IPS-18c (cell line): Measurements from ENCODE around the gene TENM4.

Experiments used
- H3K4me3 ChIP-seq: 2 replicates; pipeline ENCODE4 v1.7.0; 2013; ENCODE audit warnings: low read depth, mild to moderate bottlenecking, low read length, moderate library complexity; ENCODE audit not compliant: insufficient read depth
- H3K9me3 ChIP-seq: one replicate; pipeline ENCODE4 v1.6.1; 2013; ENCODE audit warnings: mild to moderate bottlenecking, low read length, moderate library complexity; ENCODE audit not compliant: control insufficient read depth, insufficient read depth

Gene TENM4

DNA sequence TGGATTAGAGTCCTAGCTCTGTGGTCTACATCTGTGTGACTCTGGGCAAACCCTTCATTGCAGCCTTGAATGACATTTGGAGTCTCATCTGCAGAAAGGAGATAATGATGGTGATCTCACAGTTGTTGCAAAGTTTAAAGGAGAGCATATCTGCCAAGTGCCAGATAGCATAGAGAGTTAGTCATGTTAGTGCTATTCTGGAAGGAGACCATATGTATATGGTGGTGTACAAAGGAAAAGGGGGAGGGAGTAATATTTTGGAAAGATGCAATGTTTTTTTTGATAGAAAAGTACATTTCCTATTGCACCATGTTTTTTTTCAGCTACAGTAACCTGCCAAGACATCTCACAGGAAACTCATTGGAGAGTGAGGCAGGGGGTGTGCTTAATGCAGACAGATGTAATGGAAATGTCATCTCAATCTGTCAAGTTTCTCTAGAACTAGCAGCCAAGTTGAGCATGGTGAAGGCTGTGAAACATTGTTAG, 774.1 kb downstream of the TENM4 start:
- Histone ChIP-seq H3K4me3 (no peak overlapping the region), H3K9me3 (no peaks in the 10 kb centered on the region)

DNA sequence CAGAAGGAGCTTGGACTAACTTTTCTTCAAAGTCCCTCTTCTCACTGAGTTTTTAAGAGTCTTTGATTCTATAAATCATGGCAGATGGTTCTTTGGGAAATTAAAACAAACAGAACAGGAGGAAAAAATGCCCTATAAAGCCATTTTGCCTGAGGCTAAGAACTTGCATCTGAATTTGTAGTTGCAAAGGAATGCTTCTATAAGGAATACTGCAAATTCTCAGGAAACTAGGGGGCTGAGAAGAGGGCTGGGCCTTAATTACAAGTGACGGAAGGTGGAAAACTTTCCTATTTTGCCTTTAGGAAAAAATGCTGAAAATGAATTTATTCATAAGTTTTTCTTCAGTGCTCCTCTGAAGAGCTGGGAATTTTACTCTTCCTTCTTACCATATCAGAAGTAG, 776.2 kb downstream of the TENM4 start:
- H3K4me3 ChIP-seq: no peak overlapping the region
- no peaks in the 10 kb centered on the region for H3K9me3 ChIP-seq

DNA sequence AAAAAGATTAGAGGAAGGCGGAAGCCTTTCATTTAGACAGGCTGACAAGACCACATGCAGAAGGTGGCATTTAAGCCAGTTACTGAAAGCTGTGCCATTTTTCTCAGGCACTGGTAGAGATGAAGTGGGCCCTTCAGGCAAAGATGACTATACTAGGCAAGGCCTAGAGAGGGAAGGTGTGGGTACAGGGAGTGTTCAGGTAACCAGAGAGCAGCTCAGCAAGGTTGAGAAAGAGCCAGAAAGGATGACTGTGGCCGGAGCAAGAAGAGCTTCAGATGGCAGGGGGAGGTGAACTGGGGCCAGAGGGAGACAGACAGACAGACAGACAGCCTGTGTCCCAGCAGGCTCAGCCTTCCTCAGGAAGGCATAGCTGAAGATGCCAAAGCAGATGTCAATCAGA, 778.0 kb downstream of the TENM4 start:
- no peak overlapping the region for H3K4me3 ChIP-seq
- H3K9me3 ChIP-seq: no peaks in the 10 kb centered on the region

DNA sequence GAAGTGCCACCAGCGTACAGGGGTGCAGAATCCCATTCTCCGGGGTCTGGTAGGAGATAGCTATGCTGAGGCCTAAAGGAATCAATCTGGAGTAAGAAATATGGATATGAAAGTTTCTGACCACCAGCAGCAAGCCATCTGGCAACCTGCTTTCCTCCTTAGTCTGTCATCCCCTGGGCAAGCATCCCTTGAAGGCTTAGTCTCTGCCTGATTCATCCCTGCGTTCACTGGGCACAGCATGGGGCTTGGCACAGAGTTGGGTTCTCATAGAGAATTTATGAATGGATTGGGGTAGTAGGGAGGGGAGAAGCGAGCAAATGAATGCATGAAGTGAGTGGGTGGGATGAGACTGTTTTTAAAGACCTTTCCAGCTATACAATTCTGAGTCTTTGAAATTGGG, 780.4 kb downstream of the TENM4 start:
- Histone ChIP-seq H3K4me3 (no peak overlapping the region), H3K9me3 (no peaks in the 10 kb centered on the region)

DNA sequence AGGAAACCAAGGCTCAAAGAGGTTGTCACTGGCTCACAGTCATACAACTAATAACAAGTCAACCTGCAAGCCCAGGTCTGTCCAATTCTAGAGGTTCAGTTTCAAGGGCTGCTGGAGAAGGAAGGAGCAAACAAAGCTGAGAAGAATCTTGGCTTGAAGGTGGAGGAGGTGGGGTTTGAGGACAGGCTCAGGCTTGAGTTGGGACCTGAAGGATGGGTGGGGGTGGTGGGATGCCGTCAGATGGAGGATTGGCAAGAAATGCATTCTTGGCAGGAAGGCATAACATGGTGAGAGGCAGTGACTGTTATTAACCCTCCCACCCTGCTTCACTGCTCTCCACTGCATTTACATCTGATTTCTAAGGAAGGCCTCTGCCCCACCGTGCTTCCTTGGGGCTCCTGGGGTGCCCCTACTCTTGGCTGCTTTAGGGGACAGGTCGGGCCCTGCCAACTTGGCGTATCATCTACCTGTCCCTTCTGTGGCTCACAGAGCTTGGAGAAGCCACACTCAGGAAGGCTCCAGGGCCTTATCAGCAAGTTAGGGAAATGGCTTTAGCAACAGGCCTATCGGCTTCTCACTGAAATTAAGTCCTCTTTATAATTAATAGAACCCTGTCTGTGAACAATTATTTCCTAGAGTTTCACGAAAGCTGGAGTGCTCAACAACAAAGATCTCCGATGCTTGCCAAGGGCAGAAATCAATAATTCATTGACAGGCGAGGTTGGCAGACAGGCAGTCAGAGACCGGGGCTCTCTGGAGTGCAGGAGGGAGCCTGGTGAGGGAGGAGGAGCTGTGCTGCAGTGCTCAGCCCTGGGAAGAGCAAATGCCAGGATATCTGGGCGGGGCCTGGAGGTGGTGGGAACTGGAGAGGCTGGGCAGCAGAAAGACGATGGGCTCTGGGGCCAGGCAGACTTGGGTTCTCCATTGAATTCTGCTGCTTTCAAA, 781.2 kb downstream of the TENM4 start:
- Histone ChIP-seq H3K9me3 (no peaks in the 10 kb centered on the region), H3K4me3 (no peak overlapping the region)

DNA sequence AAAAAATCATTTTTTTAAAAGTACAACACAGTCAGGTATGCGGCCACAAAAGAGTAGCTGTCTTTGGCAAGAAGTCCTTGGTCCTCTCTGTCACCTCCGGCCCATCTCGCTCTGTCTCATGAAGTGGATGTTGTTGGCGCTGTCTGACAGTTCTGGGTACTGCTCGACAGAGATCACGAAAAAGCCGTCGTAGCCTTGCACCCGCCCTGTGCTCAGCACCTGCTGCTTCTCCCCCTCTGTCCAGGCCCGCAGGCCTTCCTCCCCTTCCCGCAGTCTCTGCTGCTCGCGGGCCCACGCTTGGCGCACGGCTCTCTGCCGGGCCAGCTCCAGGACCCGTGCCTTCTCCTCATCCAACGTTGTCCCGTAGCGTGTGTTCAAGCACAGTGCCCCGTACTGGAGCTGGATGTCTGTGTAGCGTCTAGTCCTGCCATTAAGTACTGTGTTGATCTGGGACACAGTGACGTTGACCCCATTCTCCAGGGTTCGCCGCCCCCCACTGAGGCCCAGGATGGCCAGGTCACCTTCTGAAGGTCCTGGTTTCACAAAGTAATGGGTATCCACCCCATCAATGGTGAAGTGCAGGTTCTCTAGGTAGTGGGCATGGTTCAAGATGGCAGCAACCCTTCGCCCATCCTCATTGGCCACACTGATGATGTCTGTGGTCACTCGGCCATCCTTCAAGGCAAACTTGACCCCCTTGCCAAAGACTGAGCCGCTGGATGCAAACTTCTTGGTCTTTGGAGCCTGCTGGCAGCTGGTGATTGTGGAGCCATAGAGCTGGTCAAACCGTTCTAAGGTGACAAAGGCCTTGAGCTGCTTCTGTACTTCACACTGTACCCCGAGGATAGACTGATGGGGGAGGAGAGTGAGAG, 782.6 kb downstream of the TENM4 start:
- Histone ChIP-seq H3K4me3 (no peak overlapping the region), H3K9me3 (no peaks in the 10 kb centered on the region)

DNA sequence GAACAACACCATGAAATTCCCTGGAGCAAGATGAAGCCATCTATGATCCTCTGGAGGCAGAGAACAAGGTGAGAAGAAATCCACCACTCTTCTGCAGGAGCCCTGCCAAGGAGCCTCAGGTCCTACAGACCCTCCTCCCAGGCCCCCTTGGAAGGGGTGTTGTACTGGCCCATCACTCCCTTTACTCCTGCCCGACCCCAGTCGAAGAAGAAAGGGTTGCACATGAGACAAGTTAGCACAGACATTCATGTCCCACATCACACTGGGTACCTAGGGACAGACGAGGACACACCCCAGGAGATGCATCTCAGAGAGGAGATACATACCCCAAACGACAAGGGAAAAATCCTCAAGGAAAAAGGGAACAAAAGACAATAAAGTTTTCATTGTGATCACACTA, 783.4 kb downstream of the TENM4 start:
- no peak overlapping the region for H3K4me3 ChIP-seq
- no peaks in the 10 kb centered on the region for H3K9me3 ChIP-seq

DNA sequence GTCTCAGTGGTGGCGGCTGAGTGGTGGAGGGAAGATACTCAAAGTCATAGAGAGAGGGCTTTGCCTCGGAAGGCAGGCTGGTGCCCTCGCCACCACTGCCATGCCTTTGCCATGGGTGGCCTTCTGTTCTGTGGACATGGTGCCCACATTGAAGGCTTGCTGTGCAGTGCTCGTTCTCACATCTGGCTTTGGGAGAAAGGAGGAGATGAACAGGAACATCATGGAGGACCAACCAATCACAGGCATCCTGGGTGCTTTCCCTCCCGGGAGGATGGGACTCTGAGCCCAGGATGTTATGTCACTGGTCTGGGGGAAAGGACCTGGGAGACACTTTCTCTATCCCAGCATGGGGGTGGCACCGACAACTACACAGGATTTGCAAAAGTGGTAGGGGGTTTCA, 783.8 kb downstream of the TENM4 start:
- Histone ChIP-seq H3K9me3 (no peaks in the 10 kb centered on the region), H3K4me3 (no peak overlapping the region)

DNA sequence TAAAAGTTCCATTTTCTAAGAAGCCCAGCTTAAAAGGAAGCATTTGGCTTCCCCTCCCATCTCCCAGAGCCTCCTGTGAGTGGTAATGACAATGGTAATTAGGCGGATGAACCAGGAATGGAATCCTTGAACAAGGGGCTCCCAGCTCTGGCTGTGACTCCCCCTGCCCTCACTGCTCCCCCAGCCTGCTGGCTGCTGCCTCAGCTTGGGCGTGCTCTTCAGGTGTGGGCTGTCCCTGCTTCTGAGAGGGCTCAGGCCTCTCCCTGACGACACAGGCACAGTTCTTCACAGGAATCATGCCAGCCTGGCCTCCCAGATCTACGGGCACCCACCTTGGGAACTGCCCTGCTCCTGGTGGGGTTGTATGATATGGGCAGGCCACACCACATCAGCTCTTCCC, 784.5 kb downstream of the TENM4 start:
- H3K9me3 ChIP-seq: no peaks in the 10 kb centered on the region
- H3K4me3 ChIP-seq: no peak overlapping the region

DNA sequence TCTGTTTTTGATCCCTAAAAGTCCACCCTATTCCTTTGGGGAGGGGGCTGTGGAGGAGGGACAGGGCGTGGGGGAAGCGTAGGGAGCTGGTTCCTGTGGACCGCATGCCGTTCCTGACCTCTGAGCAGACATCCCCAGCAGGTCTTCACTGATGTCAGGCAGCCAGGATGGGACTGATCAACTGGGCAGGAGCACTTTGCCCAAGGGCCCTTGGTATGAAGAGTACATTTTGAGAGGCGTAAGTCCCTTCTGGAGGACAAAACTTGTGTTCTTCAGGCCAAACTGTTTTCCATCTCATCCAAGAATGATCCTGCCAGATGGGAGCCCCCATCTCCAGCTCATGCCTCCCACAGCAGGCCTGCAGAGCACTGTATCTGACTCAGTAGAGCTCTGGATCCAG, 785.3 kb downstream of the TENM4 start:
- Histone ChIP-seq H3K4me3 (no peak overlapping the region), H3K9me3 (no peaks in the 10 kb centered on the region)

DNA sequence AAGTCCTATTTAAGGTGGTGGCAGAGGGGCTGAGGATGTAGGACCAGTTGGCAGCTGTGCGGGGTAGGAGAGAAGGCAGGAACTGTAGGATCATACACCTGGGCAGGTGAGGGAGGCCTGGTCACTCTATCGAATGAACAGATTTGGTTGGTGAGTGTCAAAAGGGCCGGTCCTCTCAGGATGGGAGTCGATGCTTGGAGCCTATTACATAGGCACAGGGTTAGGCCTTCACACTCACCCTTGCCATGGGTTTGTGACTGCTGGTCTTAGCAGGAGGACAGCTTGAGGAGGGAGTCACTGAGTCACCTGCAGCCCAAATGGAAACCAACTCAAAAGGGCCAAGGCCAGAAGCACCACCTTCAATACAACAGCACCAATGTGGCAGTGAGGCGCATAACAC, 786.0 kb downstream of the TENM4 start:
- no peak overlapping the region for H3K4me3 ChIP-seq
- H3K9me3 ChIP-seq: no peaks in the 10 kb centered on the region

DNA sequence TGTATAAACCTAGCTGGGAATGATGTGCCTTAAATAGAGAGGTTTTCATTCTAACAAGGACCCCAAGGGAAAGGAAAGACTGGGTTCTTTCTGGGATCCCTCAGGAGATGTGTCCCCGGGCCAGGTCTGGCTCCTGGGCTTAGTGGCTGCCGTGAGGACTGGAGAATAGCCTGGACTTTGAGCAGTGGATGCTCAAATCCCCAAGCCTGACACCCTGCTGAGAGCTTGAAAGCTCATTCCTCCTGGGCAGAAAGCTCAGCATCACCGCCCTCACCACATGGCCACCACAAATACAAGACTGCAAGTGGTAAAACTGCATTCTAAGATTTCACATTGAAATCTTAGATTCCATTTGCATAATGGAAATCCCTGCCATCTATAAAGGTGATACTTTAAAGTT, 786.8 kb downstream of the TENM4 start:
- Histone ChIP-seq H3K4me3 (no peak overlapping the region), H3K9me3 (no peaks in the 10 kb centered on the region)

DNA sequence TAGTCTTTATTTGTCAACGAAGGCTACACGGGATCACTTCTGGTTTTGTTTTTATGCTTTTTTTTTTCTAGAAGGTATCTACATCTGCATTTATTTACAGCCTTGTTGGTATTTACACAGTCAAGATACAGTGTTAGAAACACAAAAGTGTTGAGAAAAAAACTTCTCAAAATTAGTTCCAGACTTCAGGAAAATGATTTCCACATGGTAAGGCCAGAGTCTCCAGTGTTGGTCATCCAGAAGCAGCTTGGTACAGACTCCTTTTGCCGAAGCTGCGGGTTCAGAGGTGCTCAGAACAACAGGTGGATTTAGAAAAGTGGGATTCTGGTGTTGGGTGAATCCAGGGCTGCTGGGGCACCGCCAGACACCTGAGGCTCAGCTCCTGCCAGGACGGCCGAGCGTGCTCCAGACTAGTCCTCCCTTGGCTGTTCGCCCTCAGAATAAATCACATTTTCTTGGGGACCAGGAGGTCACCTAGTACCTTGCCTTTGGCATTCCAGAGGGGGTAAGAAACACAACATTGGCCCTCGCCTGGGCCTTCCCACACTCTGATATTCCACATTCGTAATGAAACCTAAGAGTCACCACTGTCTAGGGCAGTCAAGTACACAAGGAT, 787.4 kb downstream of the TENM4 start:
- Histone ChIP-seq H3K4me3 (no peak overlapping the region), H3K9me3 (no peaks in the 10 kb centered on the region)

DNA sequence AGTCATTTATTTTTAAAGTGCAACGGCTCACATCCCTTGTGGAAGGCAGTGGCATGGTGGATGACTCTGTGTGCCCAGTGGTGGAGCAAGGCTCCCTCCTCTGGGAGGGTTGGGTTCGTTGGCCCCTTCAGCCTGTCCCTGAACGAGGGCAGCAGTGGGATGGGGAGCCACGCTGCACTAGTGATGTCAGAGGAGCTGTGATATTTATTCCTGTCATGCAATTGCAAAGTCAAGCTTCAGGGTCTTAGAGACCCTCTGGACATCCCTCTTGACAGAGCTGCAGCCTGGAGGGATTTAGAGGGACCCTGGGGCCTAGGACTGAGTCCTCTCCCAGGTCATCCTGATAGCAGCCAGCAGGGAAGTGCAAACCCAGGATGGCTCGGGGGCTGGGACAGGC, 788.0 kb downstream of the TENM4 start:
- Histone ChIP-seq H3K4me3 (no peak overlapping the region), H3K9me3 (no peaks in the 10 kb centered on the region)

DNA sequence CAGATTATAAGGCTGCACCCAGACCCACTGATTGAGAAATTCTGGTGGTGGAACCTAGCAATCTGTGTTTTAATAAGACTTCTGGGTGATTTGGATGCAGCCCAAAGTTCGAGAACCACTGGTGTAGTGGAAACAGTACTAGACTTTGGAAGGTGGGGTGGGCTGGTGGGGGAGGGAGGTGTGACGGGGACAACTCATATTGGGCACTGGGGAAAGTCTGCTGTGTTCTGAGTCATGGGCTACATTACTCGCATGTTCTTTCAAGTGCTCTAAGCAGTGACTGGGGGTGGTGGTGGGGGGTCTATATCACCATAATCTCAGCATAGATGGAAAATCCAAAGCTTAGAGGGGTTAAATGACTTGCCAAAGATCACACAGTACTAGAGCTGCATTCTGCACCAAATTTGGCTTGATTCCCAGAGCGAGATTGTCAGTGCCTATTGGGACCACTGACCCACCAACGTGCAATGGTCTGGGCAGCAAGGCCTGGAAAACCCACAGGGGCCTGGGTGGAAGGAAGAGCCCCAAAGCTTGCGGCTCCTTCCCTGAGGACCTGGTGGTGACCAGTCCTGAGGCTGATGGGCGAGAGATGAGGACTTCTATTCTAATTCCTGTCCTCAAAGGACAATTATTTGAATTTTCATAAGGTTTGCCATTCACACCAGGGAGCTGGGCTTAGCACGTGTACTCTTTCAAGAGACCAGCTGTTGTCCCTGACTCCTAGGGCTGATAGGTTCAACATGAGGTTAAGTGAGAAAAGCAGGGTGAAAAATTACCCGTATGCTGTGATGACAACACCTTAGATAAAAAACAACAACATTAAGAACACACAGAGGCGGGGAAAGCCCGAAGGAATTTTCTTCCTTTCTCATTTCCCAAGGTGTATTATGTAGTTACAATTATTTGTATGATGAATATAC, 788.6 kb downstream of the TENM4 start:
- no peaks in the 10 kb centered on the region for H3K9me3 ChIP-seq
- H3K4me3 ChIP-seq: no peak overlapping the region

DNA sequence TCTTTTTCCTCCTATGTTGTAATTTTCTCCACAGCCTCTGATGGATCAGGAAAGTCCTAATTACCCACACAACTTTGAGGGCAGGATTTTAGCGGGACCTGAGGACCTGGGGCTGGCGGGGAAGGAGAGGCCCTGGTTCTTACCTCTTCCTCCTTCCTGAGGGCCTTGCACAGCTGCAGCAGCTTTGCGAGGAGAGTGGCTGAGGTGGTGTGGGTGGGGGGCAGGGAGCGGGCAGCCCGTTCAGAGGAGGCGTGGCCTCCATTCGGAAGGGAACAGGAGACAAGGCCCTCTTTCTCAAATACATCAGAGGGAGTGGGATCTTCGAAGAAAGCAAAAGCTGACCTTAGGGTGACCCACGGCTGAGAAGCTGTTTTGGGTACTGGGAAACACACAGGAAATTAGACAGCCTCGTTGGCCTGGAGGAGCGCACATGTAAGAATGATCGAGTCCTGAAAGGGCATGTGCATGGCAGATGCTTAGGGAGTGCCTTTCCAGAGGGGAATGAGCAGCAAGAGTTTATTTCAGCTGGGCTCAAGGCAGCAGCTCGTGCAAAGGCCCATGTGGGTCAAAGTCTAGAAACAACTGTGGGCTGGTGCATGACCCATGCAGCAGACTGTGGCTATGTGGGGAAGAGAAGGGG, 789.6 kb downstream of the TENM4 start:
- Histone ChIP-seq H3K9me3 (no peaks in the 10 kb centered on the region), H3K4me3 (no peak overlapping the region)
